ENCODE measurements around the gene MIX23. TPM values are rescaled to one million over a fixed set of nuclear protein-coding genes. Genes with fewer than 3 reads are reported as not detected.

The MIX23 gene
- total RNA-seq, 1 experiment from 2014 or later = 80.6 TPM

- no peak overlapping the region for H3K27ac Mint-ChIP-seq
- H2AFZ ChIP-seq (ENCODE audit: low read length) = no peak overlapping the region
These were observed 22.0 kb upstream of the MIX23 start for GRCh38 chr3:122405015-122405414.

More at GRCh38 chr3:122405015-122405414, 22.0 kb upstream of the MIX23 start:
- Histone ChIP-seq H3K27ac (ENCODE audit: insufficient read length, low read depth, low read length) (no peak overlapping the region), H4K8ac (replicated peaks; ENCODE audit: insufficient read length, low read depth, low read length) (no peak overlapping the region), H2BK20ac (ENCODE audit: low read depth, low read length, poor library complexity, severe bottlenecking) (no peak overlapping the region), H3K27me3 (ENCODE audit: insufficient read depth, low read length) (no peaks in the 10 kb centered on the region), H2BK12ac (ENCODE audit: insufficient read length, low read depth, low read length) (no peak overlapping the region), H3K9ac (ENCODE audit: extremely low read depth, insufficient read length, low read length) (no peak overlapping the region), H3K56ac (ENCODE audit: insufficient read length, low read depth, low read length) (no peak overlapping the region), H3K18ac (ENCODE audit: insufficient read length, low read depth, low read length) (no peak overlapping the region), H4K5ac (ENCODE audit: insufficient read length, low read depth, low read length) (no peak overlapping the region), H2BK5ac (ENCODE audit: insufficient read length, low read length) (no peak overlapping the region), H4K20me1 (ENCODE audit: control insufficient read depth, insufficient read depth, insufficient read length) (no peaks in the 10 kb centered on the region), H2BK15ac (ENCODE audit: low read depth, low read length) (no peak overlapping the region), H2BK120ac (ENCODE audit: low read depth, low read length, poor library complexity, severe bottlenecking) (no peak overlapping the region), H3T11ph (ENCODE audit: low read length) (no peak overlapping the region), H3K14ac (ENCODE audit: insufficient read depth, low read length) (no peak overlapping the region), H3K4me1 (ENCODE audit: insufficient read depth, low read length) (no peaks in the 10 kb centered on the region), H3K4me2 (ENCODE audit: insufficient read depth, insufficient read length, low read length) (no peak overlapping the region), H3K9me3 (ENCODE audit: control insufficient read depth, low read depth, low read length) (no peaks in the 10 kb centered on the region), H3K4ac (ENCODE audit: low read depth, low read length) (no peak overlapping the region), H3K79me2 (ENCODE audit: insufficient read depth, low read length) (no peaks in the 10 kb centered on the region), H2AK5ac (ENCODE audit: insufficient read length, low read length) (no peak overlapping the region), H4K91ac (ENCODE audit: insufficient read length, low read depth, low read length) (no peak overlapping the region), H3K23ac (ENCODE audit: insufficient read length, low read depth, low read length) (no peak overlapping the region), H3K23me2 (ENCODE audit: insufficient read length, low read depth, low read length, poor library complexity, severe bottlenecking) (no peaks in the 10 kb centered on the region), H3K79me1 (ENCODE audit: insufficient read depth, low read depth, low read length, poor library complexity, severe bottlenecking) (no peaks in the 10 kb centered on the region)
- Mint-ChIP-seq H3K4me1 (no peaks in the 10 kb centered on the region), H3K36me3 (ENCODE audit: insufficient read depth in 1 of 3, low read depth in 3 of 3) (peaks cover 8 to 49% (median 38%) of the 10 kb centered on the region in 3 experiments; a peak in 5 of 7 replicates), H3K9me3 (no peaks in the 10 kb centered on the region), H3K27me3 (ENCODE audit: low read depth) (no peaks in the 10 kb centered on the region), H3K4me3 (no peak overlapping the region)
- TF ChIP-seq CTCF (conservative IDR thresholded peaks at IDR 0.05) = no peak
- WGBS (ENCODE audit: extremely low coverage, insufficient read length, low lambda C conversion rate) = no CpG with 5 or more reads among the region's 3 CpGs
- no peak for DNase-seq
